ENCODE measurements around the gene TBC1D14. TPM values are rescaled to one million over a fixed set of nuclear protein-coding genes. Genes with fewer than 3 reads are reported as not detected.

TBC1D14 gene
- polyA plus RNA-seq, 3 donors, result 36.3 to 44.7 (median 39.3) TPM

Other genes with a start within 250 kb of the TBC1D14 start
- gene S100P, start 215.9 kb upstream of the TBC1D14 start, polyA plus RNA-seq, result 10 to 100 TPM; 13.6 to 71.2 (median 29.3) TPM
- gene MRFAP1L1, start 200.0 kb upstream of the TBC1D14 start, polyA plus RNA-seq, result 10 to 100 TPM in 2 of 3 donors, 1 to 10 TPM in 1; 7.6 to 19.1 (median 13.8) TPM
- 10 to 100 TPM in 2 of 3 donors, 1 to 10 TPM in 1; 6.7 to 30.9 (median 20.1) TPM for gene BLOC1S4, start 193.7 kb upstream of the TBC1D14 start, polyA plus RNA-seq
- 10 to 100 TPM; 12.3 to 27.3 (median 20.6) TPM for gene KIAA0232, start 127.1 kb upstream of the TBC1D14 start, polyA plus RNA-seq
- gene TADA2B, start 133.5 kb downstream of the TBC1D14 start, polyA plus RNA-seq, result 10 to 100 TPM in 1 of 3 donors, 1 to 10 TPM in 2; 2.0 to 10.2 (median 2.6) TPM
- gene GRPEL1, start 158.2 kb downstream of the TBC1D14 start, polyA plus RNA-seq, result 10 to 100 TPM; 44.1 to 49.6 (median 45.4) TPM

All from CD14-positive monocyte (primary cell).